Heart left ventricle (tissue), 13 donors: Measurements from ENCODE around the gene CNTF.

ENCODE experiments used
- CTCF ChIP-seq, 12 donors: fragments of 200-600 bp; sonication (generic) in 4 of 12; IDR thresholded peaks; one replicate each; pipeline versions ENCODE4 v1.5.0 to v1.8.0; 2018 to 2022; ENCODE audit warnings: antibody characterized with exemption in 12 of 12, mild to moderate bottlenecking in 5 of 12
- POLR2A ChIP-seq, 2 donors: fragments of 450-650 bp; IDR thresholded peaks; one replicate each; pipeline ENCODE4 v1.6.1; 2017; ENCODE audit warnings: antibody characterized with exemption in 2 of 2, mild to moderate bottlenecking in 2 of 2, moderate library complexity in 2 of 2
- donor health status: ischemic (EF 13 %, LVEDD 7.1; RV severe dilation, severe dysfunction).
- donor health status: DM: no; HTN: yes; CAD: no.
- donor health status: DM: no; HTN: no; CAD: no.
- donor health status: ischemic (EF 25% LVEDD 6.9; RV normal size, moderate dysfunction).
- donor health status: ischemic (EF 25% LVEDD 5.7; RV mildly dilated, moderate dysfunction).
- donor health status: ischemic (EF 35%, LVEDD 5.7; RV mildly dilated, moderate dysfunction).
- donor health status: nonischemic (EF 11% LVEDD 7.7; RV severe dilation, severe dysfunction).
- donor health status: DM: yes; HTN: yes; CAD: no.
- donor health status: PGD.
- donor health status: ischemic (EF 29% LVEDD 5.4; RV normal size, mild dysfunction).
- donor health status: nonischemic (EF 23%, LVEDD 6.1; RV moderate dilation, normal function).

GRCh38 chr11:58586998-58587397 is 35.5 kb upstream of the CNTF start:
- TF ChIP-seq CTCF (IDR thresholded peaks at IDR 0.05) (no peak), POLR2A (IDR thresholded peaks at IDR 0.05) (no peak)
